ENCODE data around the gene LY6G5B.

Gene LY6G5B

GRCh38 chr6:31663126-31663960 is 6.4 kb upstream of the LY6G5B start:
- peak; percentile 23 for DNase-seq (ENCODE audit: low read depth)

- DNase-seq (ENCODE audit: low read depth), result peak; percentile 89
Measured at GRCh38 chr6:31663961-31664789, 5.6 kb upstream of the LY6G5B start.

GRCh38 chr6:31664790-31665500 is 4.8 kb upstream of the LY6G5B start, which contains the start of gene GPANK1:
GPANK1 (minus strand) TSS chr6:31664997; CDS start chr6:31664478, 519 bp downstream.
- DNase-seq (ENCODE audit: low read depth), result peak; percentile 97

- DNase-seq (ENCODE audit: low read depth), result peak; percentile 98
Measured at GRCh38 chr6:31665501-31666336, 4.1 kb upstream of the LY6G5B start, which contains the start of gene CSNK2B. CSNK2B (plus strand) TSS chr6:31666080; CDS start chr6:31666832, 752 bp downstream.

- DNase-seq (ENCODE audit: low read depth), result peak; percentile 34
Measured at GRCh38 chr6:31666337-31666965, 3.3 kb upstream of the LY6G5B start.

- DNase-seq (ENCODE audit: low read depth), result no peak
Measured at GRCh38 chr6:31676322-31676903, 6.6 kb downstream of the LY6G5B start.

- no peak for DNase-seq (ENCODE audit: low read depth)
Measured at GRCh38 chr6:31676904-31677303, 7.1 kb downstream of the LY6G5B start.

GRCh38 chr6:31677955-31678354 is 8.2 kb downstream of the LY6G5B start:
- DNase-seq (ENCODE audit: low read depth), result no peak

GRCh38 chr6:31680226-31681134 is 10.7 kb downstream of the LY6G5B start, which contains the start of gene LY6G5C:
LY6G5C (minus strand) TSS chr6:31681067; CDS start chr6:31680373, 694 bp downstream.
- DNase-seq (ENCODE audit: low read depth), result peak; percentile 90

GRCh38 chr6:31681135-31681671 is 11.4 kb downstream of the LY6G5B start:
- peak; percentile 60 for DNase-seq (ENCODE audit: low read depth)

GRCh38 chr6:31683591-31683990 is 13.8 kb downstream of the LY6G5B start:
- DNase-seq (ENCODE audit: low read depth), result no peak

GRCh38 chr6:31686483-31686882 is 16.7 kb downstream of the LY6G5B start:
- no peak for DNase-seq (ENCODE audit: low read depth)

GRCh38 chr6:31687321-31687720 is 17.5 kb downstream of the LY6G5B start:
- DNase-seq (ENCODE audit: low read depth), result no peak

- DNase-seq (ENCODE audit: low read depth), result no peak
Measured at GRCh38 chr6:31687860-31688693, 18.3 kb downstream of the LY6G5B start.

GRCh38 chr6:31689249-31690110 is 19.7 kb downstream of the LY6G5B start:
- DNase-seq (ENCODE audit: low read depth), result no peak

GRCh38 chr6:31690231-31691077 is 20.7 kb downstream of the LY6G5B start:
- no peak for DNase-seq (ENCODE audit: low read depth)

Data from EH (cell line).